Measurements from ENCODE around the gene JADE1. TPM values are rescaled to one million over a fixed set of nuclear protein-coding genes. Genes with fewer than 3 reads are reported as not detected.
A peak's percentile ranks its signal among the peaks of the same experiment; 100 is the strongest.

The JADE1 gene
- polyA plus RNA-seq, 1 of the 3 experiments (the other 2 are of a cell fraction), result 9.1 TPM

DNA sequence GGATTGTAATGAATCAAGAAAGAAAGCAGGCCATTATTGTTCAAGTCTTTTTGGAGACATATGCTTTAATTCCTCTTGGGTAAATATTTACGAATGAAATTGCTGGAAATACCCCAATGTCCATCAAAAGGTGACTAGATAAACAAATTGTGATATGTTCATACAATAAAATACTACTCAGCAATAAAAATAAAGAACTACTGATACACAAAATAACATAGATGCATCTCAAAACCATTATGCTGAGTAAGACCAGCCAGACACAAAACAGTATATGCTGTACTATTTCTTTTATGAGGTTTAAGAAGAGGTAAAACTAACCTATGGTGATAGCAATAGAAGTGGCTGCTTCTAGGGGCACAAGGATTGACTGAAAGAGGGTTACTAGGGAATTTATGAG, 28.8 kb upstream of the JADE1 start:
- Histone ChIP-seq H3K27me3 (ENCODE audit: insufficient read depth) (no peaks in the 10 kb centered on the region), H3K36me3 (replicated peaks in 1 of 2; ENCODE audit: control insufficient read depth in 1 of 2, insufficient read depth in 2 of 2, low read length in 1 of 2) (no peaks in the 10 kb centered on the region), H3K79me2 (ENCODE audit: insufficient read depth) (no peaks in the 10 kb centered on the region), H3K4me1 (ENCODE audit: control insufficient read depth in 1 of 2, insufficient read depth in 2 of 2, low read depth in 1 of 2, low read length in 1 of 2) (peaks cover 0 to 9% of the 10 kb centered on the region in 2 experiments; a peak in 1 of 4 replicates), H4K20me1 (ENCODE audit: insufficient read depth) (no peaks in the 10 kb centered on the region), H2AFZ (ENCODE audit: low read depth) (no peak overlapping the region), H3F3A (replicated peaks; ENCODE audit: insufficient read depth) (peaks cover 9% of the 10 kb centered on the region), H3K27ac (ENCODE audit: low read depth in 2 of 2, low read length in 1 of 2) (no peak overlapping the region), H3K9ac (no peak overlapping the region), H3K9me3 (no peaks in the 10 kb centered on the region), H3K4me2 (no peak overlapping the region), H3K9me2 (no peaks in the 10 kb centered on the region), H3K4me3 (ENCODE audit: low read depth in 2 of 2, low read length in 1 of 2) (no peak overlapping the region)
- no peak for DNase-seq
- ChIA-PET CTCF (no interaction called here), POLR2A (no interaction called here)
- TF ChIP-seq, protein P1, sequence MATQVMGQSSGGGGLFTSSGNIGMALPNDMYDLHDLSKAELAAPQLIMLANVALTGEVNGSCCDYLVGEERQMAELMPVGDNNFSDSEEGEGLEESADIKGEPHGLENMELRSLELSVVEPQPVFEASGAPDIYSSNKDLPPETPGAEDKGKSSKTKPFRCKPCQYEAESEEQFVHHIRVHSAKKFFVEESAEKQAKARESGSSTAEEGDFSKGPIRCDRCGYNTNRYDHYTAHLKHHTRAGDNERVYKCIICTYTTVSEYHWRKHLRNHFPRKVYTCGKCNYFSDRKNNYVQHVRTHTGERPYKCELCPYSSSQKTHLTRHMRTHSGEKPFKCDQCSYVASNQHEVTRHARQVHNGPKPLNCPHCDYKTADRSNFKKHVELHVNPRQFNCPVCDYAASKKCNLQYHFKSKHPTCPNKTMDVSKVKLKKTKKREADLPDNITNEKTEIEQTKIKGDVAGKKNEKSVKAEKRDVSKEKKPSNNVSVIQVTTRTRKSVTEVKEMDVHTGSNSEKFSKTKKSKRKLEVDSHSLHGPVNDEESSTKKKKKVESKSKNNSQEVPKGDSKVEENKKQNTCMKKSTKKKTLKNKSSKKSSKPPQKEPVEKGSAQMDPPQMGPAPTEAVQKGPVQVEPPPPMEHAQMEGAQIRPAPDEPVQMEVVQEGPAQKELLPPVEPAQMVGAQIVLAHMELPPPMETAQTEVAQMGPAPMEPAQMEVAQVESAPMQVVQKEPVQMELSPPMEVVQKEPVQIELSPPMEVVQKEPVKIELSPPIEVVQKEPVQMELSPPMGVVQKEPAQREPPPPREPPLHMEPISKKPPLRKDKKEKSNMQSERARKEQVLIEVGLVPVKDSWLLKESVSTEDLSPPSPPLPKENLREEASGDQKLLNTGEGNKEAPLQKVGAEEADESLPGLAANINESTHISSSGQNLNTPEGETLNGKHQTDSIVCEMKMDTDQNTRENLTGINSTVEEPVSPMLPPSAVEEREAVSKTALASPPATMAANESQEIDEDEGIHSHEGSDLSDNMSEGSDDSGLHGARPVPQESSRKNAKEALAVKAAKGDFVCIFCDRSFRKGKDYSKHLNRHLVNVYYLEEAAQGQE (IDR thresholded peaks at IDR 0.05; ENCODE audit: low read depth, low read length), result no peak
- 76% methylated on average over 1 of the region's 1 CpG for WGBS (ENCODE audit: low lambda C conversion rate)

DNA sequence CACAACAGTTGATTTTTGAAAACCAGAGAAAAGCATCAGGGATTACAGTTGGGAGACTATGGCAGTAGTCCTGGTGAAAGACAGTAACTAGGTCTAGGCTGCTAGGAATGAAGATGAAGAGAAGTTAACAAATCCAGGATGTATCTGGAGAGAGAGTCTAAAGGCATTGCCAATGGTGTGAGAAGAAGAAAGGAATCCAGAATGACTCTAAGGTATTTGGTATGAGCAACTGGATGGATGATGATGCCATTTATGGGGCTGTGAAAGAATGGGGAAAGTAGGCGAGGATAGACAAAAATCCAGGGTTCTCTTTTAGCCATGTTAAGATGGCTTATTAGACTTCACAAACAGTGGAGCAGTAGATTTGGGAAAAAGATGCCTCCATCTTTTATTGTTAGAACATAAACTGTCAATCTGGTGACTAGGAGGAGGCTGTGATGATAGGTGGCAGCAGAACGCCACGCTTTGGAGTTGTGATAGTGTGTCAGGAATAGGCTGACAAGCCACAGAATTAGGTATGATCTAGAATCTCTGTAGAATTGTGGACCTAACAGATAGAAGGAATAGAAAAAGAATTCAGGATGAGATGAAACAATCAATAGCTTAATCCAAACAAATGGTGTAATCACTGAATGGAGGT, 27.3 kb upstream of the JADE1 start:
- no peaks in the 10 kb centered on the region for H3K9me3 ChIP-seq
- H4K20me1 ChIP-seq (ENCODE audit: insufficient read depth), result no peaks in the 10 kb centered on the region
- H3K9me2 ChIP-seq, result no peaks in the 10 kb centered on the region
- no peak overlapping the region for H2AFZ ChIP-seq (ENCODE audit: low read depth)
- H3K27me3 ChIP-seq (ENCODE audit: insufficient read depth), result no peaks in the 10 kb centered on the region
- H3K4me1 ChIP-seq (ENCODE audit: control insufficient read depth in 1 of 2, insufficient read depth in 2 of 2, low read depth in 1 of 2, low read length in 1 of 2), result no peaks in the 10 kb centered on the region
- TF ChIP-seq RAD21 (IDR thresholded peaks at IDR 0.05; ENCODE audit: low read length) (peak; percentile 60), GATA2 (CRISPR knock-in tag; IDR thresholded peaks at IDR 0.05) (no peak), FOXJ3 (CRISPR knock-in tag; IDR thresholded peaks at IDR 0.05) (no peak), TCF12 (IDR thresholded peaks at IDR 0.05) (no peak), MXI1 (IDR thresholded peaks at IDR 0.05; ENCODE audit: low read depth, low read length) (no peak), EZH2phosphoT487 (IDR thresholded peaks at IDR 0.05; ENCODE audit: borderline replicate concordance, low read depth) (no peak)
- no peak overlapping the region for H3K27ac ChIP-seq (ENCODE audit: low read depth in 2 of 2, low read length in 1 of 2)
- peaks cover 1% of the 10 kb centered on the region for H3F3A ChIP-seq (replicated peaks; ENCODE audit: insufficient read depth)
- H3K9ac ChIP-seq, result no peak overlapping the region
- no peak overlapping the region for H3K4me3 ChIP-seq (ENCODE audit: low read depth in 2 of 2, low read length in 1 of 2)
- H3K36me3 ChIP-seq (replicated peaks in 1 of 2; ENCODE audit: control insufficient read depth in 1 of 2, insufficient read depth in 2 of 2, low read length in 1 of 2), result no peaks in the 10 kb centered on the region
- H3K4me2 ChIP-seq, result no peak overlapping the region
- no peaks in the 10 kb centered on the region for H3K79me2 ChIP-seq (ENCODE audit: insufficient read depth)
- CTCF ChIA-PET, result interaction anchor here (0.6 to 0.8 kb wide), 2 partner anchors 353 to 590 kb away, joined by 3 read pairs; no protein-coding TSS in a partner anchor
- DNase-seq, result peak; percentile 41
- POLR2A ChIA-PET, result no interaction called here
- 94% methylated on average over 3 of the region's 3 CpGs for WGBS (ENCODE audit: low lambda C conversion rate)

Measured in SK-N-SH (cell line).